Forelimb muscle (tissue), 1 donor: ENCODE results near the gene SMIM36. TPM values are rescaled to one million over a fixed set of nuclear protein-coding genes. Genes with fewer than 3 reads are reported as not detected.
"Not testable (repeated sequence)": the region's sequence is repeated elsewhere in the genome, so short reads cannot be mapped to it uniquely, and the experiment has no call there.

ENCODE experiments used
- DNase-seq: peaks from one replicate; pipeline ENCODE4 v3.0.0-alpha.2; 2013; ENCODE audit warnings: low read depth
- polyA plus RNA-seq: library from polyadenylated mRNA; unstranded; fragments of 120-200 nt; gene quantifications from one replicate; pipeline ENCODE4 v1.2.1, GENCODE V29; 2013; ENCODE audit not compliant: insufficient read length

Gene SMIM36
- polyA plus RNA-seq, 1 donor: 0.15 TPM

GRCh38 chr17:55435408-55435807, 75.8 kb downstream of the SMIM36 start:
- no peak for DNase-seq

GRCh38 chr17:55434721-55435120, 76.5 kb downstream of the SMIM36 start:
- no peak for DNase-seq

GRCh38 chr17:55433629-55434422, 77.4 kb downstream of the SMIM36 start:
- no peak for DNase-seq

GRCh38 chr17:55433029-55433628, 78.1 kb downstream of the SMIM36 start:
- no peak for DNase-seq

GRCh38 chr17:55432358-55433028, 78.8 kb downstream of the SMIM36 start:
- no peak for DNase-seq

- not testable (repeated sequence) for DNase-seq
Observed at GRCh38 chr17:55431914-55432313, 79.3 kb downstream of the SMIM36 start.

GRCh38 chr17:55430541-55431288, 80.5 kb downstream of the SMIM36 start:
- DNase-seq: no peak

GRCh38 chr17:55427587-55427882, 83.7 kb downstream of the SMIM36 start:
- no peak for DNase-seq

- no peak for DNase-seq
Observed at GRCh38 chr17:55426851-55427586, 84.2 kb downstream of the SMIM36 start.

GRCh38 chr17:55424893-55425540, 86.2 kb downstream of the SMIM36 start:
- DNase-seq: no peak

GRCh38 chr17:55423535-55423934, 87.7 kb downstream of the SMIM36 start:
- no peak for DNase-seq

- DNase-seq: not testable (repeated sequence)
Observed at GRCh38 chr17:55422828-55423164, 88.5 kb downstream of the SMIM36 start.

- DNase-seq: no peak
Observed at GRCh38 chr17:55421179-55421934, 89.9 kb downstream of the SMIM36 start, which contains the start of gene MMD. MMD (minus strand) TSS chr17:55421835; CDS start chr17:55421695, 140 bp downstream.

- DNase-seq: no peak
Observed at GRCh38 chr17:55420776-55421178, 90.5 kb downstream of the SMIM36 start.

GRCh38 chr17:55420067-55420775, 91.0 kb downstream of the SMIM36 start:
- no peak for DNase-seq

- no peak for DNase-seq
Observed at GRCh38 chr17:55418369-55419268, 92.6 kb downstream of the SMIM36 start.

- no peak for DNase-seq
Observed at GRCh38 chr17:55417411-55418268, 93.6 kb downstream of the SMIM36 start.
